ENCODE data around the gene NDFIP1.

Gene NDFIP1

DNA sequence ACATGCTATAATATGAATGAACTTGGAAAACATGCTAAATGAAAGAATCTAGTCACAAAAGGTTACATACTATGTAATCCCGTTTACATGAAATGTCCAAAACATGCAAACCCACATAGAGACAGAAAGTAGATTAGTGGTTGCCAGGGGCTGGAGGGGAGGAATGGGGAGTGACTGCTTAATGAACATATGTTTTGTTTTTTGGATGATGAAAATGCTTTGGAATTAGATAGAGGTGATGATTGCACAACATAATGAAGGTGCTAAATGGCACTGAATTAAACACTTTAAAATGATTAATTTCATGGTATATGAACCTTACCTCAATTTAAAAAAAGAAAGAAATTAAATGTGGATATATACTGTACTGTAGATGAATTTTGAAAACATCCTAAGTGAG is 17.6 kb upstream of the NDFIP1 start:
- TF ChIP-seq CTCF (IDR thresholded peaks at IDR 0.05; ENCODE audit: extremely low read depth, insufficient read depth, missing control alignments) = no peak
- DNase-seq (ENCODE audit: low spot score) = no peak
- in situ Hi-C loops (cut with MboI; ENCODE audit: low pct_unique_long_range_greater_than_20kb, low sequenced_read_pairs, unreplicated experiment) = no loop called here

GRCh38 chr5:142091922-142092321 is 16.7 kb upstream of the NDFIP1 start:
- DNase-seq (ENCODE audit: low spot score) = no peak
- TF ChIP-seq CTCF (IDR thresholded peaks at IDR 0.05; ENCODE audit: extremely low read depth, insufficient read depth, missing control alignments) = no peak
- in situ Hi-C loops (cut with MboI; ENCODE audit: low pct_unique_long_range_greater_than_20kb, low sequenced_read_pairs, unreplicated experiment) = no loop called here

DNA sequence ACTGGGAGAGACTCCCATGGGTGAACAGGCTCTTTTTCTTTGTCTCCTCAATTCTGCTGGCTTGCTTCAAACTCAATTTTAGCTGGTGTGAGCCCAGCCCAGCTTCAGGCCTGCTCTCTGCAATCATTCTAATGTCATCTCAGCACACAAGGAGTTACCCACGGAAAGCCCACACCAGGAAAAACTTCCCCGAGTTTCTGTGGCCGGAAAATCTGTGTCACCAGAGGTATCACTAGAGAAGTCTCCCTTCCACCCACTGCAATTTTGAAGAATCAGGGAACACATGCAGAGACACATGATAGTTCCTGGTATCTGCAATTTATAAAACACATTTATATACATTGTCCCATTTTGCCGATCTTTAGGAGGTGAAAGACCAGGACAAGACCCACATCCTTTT is 13.5 kb upstream of the NDFIP1 start:
- DNase-seq (ENCODE audit: low spot score) = no peak
- in situ Hi-C loops (cut with MboI; ENCODE audit: low pct_unique_long_range_greater_than_20kb, low sequenced_read_pairs, unreplicated experiment) = no loop called here
- TF ChIP-seq CTCF (IDR thresholded peaks at IDR 0.05; ENCODE audit: extremely low read depth, insufficient read depth, missing control alignments) = no peak

GRCh38 chr5:142095651-142096330 is 12.8 kb upstream of the NDFIP1 start:
- in situ Hi-C loops (cut with MboI; ENCODE audit: low pct_unique_long_range_greater_than_20kb, low sequenced_read_pairs, unreplicated experiment) = no loop called here
- no peak for TF ChIP-seq CTCF (IDR thresholded peaks at IDR 0.05; ENCODE audit: extremely low read depth, insufficient read depth, missing control alignments)
- no peak for DNase-seq (ENCODE audit: low spot score)

- in situ Hi-C loops (cut with MboI; ENCODE audit: low pct_unique_long_range_greater_than_20kb, low sequenced_read_pairs, unreplicated experiment) = no loop called here
- DNase-seq (ENCODE audit: low spot score) = no peak
- no peak for TF ChIP-seq CTCF (IDR thresholded peaks at IDR 0.05; ENCODE audit: extremely low read depth, insufficient read depth, missing control alignments)
These were observed 12.2 kb upstream of the NDFIP1 start for GRCh38 chr5:142096382-142096781.

DNA sequence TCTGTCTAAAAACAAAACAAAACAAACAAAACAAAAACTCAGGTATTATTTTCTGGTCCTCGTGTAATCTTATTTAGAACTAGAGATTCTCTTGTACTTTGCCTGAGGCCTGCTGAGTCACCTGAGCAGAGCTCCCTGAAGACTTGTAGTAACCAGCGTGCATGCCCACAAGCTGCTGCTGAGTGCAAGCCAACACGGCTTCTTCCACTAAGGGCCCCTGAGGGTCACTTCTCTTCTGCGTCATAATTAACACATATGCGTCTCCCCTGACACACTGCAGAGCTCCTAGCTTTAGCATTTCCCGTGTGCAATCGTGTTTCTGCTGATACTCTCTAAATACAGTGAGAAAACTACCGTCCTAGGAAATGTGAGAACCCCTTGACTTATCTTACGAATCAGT is 10.9 kb upstream of the NDFIP1 start:
- TF ChIP-seq CTCF (IDR thresholded peaks at IDR 0.05; ENCODE audit: extremely low read depth, insufficient read depth, missing control alignments) = no peak
- DNase-seq (ENCODE audit: low spot score) = no peak
- in situ Hi-C loops (cut with MboI; ENCODE audit: low pct_unique_long_range_greater_than_20kb, low sequenced_read_pairs, unreplicated experiment) = no loop called here

All from GM13977 (cell line).